ENCODE measurements around the gene RANBP3. TPM values are rescaled to one million over a fixed set of nuclear protein-coding genes. Genes with fewer than 3 reads are reported as not detected.

The RANBP3 gene
- total and polyA plus RNA-seq, 7 donors: 27.0 to 86.4 (median 63.1) TPM

DNA sequence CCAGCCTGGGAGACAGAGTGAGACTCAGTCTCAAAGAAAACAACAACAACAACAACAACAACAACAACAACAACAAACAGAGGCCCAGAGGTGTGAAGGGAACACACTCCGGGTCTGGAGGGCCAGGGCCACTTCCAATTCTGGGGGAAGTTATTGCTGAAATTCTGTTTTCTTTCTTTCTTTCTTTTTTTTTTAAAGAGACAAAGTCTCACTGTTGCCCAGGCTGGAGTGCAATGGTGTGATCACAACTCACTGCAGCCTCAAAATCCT lies 67.4 kb downstream of the RANBP3 start:
- Histone ChIP-seq H3K9me3 (no peaks in the 10 kb centered on the region), H3K4me3 (no peak overlapping the region), H3K4me1 (peaks cover 0 to 29% (median 26%) of the 10 kb centered on the region in 4 donors), H3K36me3 (peaks cover 4 to 28% (median 10%) of the 10 kb centered on the region in 4 donors), H3K27ac (no peak overlapping the region), H3K27me3 (no peaks in the 10 kb centered on the region)
- intact Hi-C loops (cut with DNase I): no loop called here
- TF ChIP-seq CTCF (IDR thresholded peaks at IDR 0.05) (no peak), POLR2A (IDR thresholded peaks at IDR 0.05) (no peak), EP300 (IDR thresholded peaks at IDR 0.05) (no peak), POLR2AphosphoS5 (IDR thresholded peaks at IDR 0.05) (no peak)
- 89 to 90% methylated on average over 1 of the region's 1 CpG for WGBS, 2 donors
- DNase-seq: no peak

DNA sequence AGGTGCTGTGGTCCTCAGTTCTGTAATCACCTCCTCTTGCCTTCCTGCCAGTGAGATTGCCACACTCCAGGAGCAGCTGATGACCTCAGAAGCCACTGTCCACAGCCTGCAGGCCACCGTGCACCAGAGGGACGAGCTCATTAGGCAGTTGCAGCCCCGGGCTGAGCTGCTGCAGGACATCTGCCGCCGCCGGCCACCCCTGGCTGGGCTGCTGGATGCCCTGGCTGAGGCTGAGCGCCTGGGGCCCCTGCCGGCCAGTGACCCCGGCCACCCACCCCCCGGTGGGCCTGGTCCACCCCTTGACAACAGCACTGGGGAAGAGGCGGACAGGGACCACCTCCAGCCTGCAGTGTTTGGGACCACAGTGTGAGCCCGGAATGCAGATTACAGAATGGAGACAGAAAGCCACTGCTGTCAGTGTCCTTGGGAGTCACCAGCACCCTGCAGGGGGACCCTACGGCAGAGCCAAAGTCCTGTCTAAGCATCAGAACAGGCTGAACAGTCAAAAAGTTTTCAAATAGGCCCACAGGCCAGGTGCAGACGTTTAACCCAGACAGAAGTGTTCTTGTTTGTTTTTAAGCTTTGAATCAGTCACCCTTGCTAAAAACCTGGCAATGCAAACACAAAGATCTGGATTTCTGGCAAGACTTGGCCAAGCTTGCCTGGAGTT lies 69.0 kb downstream of the RANBP3 start:
- H3K9me3 ChIP-seq: no peaks in the 10 kb centered on the region
- no peak for DNase-seq
- 87 to 90% methylated on average over 14 of the region's 14 CpGs for WGBS, 2 donors
- H3K4me1 ChIP-seq: peaks cover 0 to 22% (median 17%) of the 10 kb centered on the region in 4 donors
- no peak overlapping the region for H3K27ac ChIP-seq
- TF ChIP-seq POLR2AphosphoS5 (IDR thresholded peaks at IDR 0.05) (no peak), EP300 (IDR thresholded peaks at IDR 0.05) (no peak), CTCF (IDR thresholded peaks at IDR 0.05) (no peak), POLR2A (IDR thresholded peaks at IDR 0.05) (no peak)
- H3K36me3 ChIP-seq: peaks cover 0 to 17% (median 8%) of the 10 kb centered on the region in 4 donors
- no peaks in the 10 kb centered on the region for H3K27me3 ChIP-seq
- intact Hi-C loops (cut with DNase I): loop anchor here (5.0 kb wide), 1 partner anchor 33 kb away; no protein-coding TSS in a partner anchor
- H3K4me3 ChIP-seq: no peak overlapping the region

DNA sequence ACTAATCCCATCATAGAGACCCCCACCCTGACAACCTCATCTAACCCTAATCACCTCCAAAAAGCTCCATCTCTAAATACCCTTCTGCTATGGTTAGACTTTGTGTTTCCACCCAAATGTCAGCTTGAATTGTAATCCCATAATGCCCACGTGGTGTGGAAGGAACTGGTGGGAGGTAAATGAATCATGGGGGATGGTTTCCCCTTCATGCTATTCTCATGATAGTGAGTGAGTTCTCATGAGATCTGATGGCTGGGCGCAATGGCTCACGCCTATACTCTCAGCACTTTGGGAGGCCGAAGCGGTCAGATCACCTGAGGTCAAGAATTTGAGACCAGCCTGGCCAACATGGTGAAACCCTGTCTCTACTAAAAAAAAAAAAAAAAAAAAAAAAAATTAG lies 70.7 kb downstream of the RANBP3 start:
- 69 to 89% methylated on average over 5 of the region's 5 CpGs for WGBS, 2 donors
- H3K4me1 ChIP-seq: peaks cover 0 to 28% (median 24%) of the 10 kb centered on the region in 4 donors

GRCh38 chr19:5905114-5905778 lies 72.7 kb downstream of the RANBP3 start:
- intact Hi-C loops (cut with DNase I): loop anchor here (5.0 kb wide), 1 partner anchor 37 kb away; no protein-coding TSS in a partner anchor
- H3K27ac ChIP-seq: peak overlapping the region; percentile 84 to 94 (median 92)
- no peaks in the 10 kb centered on the region for H3K27me3 ChIP-seq
- peaks cover 0 to 34% (median 30%) of the 10 kb centered on the region in 4 donors for H3K4me1 ChIP-seq
- peaks cover 0 to 28% (median 8%) of the 10 kb centered on the region in 4 donors for H3K36me3 ChIP-seq
- no peak for DNase-seq
- H3K4me3 ChIP-seq: peak overlapping the region; percentile 52 to 91 (median 88)
- H3K9me3 ChIP-seq: no peaks in the 10 kb centered on the region
- TF ChIP-seq EP300 (IDR thresholded peaks at IDR 0.05): no peak
- no peak for TF ChIP-seq CTCF (IDR thresholded peaks at IDR 0.05)
- TF ChIP-seq POLR2AphosphoS5 (IDR thresholded peaks at IDR 0.05): no peak
- TF ChIP-seq POLR2A (IDR thresholded peaks at IDR 0.05): no peak
- 39 to 48% methylated on average over 31 of the region's 31 CpGs for WGBS, 2 donors

More for the DNA sequence above, 70.7 kb downstream of the RANBP3 start:
- TF ChIP-seq POLR2A (IDR thresholded peaks at IDR 0.05) (no peak), CTCF (IDR thresholded peaks at IDR 0.05) (no peak), POLR2AphosphoS5 (IDR thresholded peaks at IDR 0.05) (no peak), EP300 (IDR thresholded peaks at IDR 0.05) (no peak)
- no peaks in the 10 kb centered on the region for H3K9me3 ChIP-seq
- H3K36me3 ChIP-seq: peaks cover 0 to 17% (median 8%) of the 10 kb centered on the region in 4 donors
- no peak overlapping the region for H3K27ac ChIP-seq
- H3K27me3 ChIP-seq: no peaks in the 10 kb centered on the region
- DNase-seq: no peak
- no peak overlapping the region for H3K4me3 ChIP-seq
- intact Hi-C loops (cut with DNase I): loop anchor here (5.0 kb wide), 1 partner anchor 35 kb away; no protein-coding TSS in a partner anchor
